Activated CD8-positive, alpha-beta memory T cell treated with anti-CD3 and anti-CD28 coated beads, Interleukin-2, amount 50 U/mL, for 24 hours (primary cell): Measurements from ENCODE around the gene PRR23C.
"Not testable (repeated sequence)": the region's sequence is repeated elsewhere in the genome, so short reads cannot be mapped to it uniquely, and the experiment has no call there.

Experiments used
- DNase-seq: peaks from one replicate; pipeline ENCODE4 v3.0.0-alpha.2; 2020; ENCODE audit errors: extremely low read depth

The PRR23C gene

DNA sequence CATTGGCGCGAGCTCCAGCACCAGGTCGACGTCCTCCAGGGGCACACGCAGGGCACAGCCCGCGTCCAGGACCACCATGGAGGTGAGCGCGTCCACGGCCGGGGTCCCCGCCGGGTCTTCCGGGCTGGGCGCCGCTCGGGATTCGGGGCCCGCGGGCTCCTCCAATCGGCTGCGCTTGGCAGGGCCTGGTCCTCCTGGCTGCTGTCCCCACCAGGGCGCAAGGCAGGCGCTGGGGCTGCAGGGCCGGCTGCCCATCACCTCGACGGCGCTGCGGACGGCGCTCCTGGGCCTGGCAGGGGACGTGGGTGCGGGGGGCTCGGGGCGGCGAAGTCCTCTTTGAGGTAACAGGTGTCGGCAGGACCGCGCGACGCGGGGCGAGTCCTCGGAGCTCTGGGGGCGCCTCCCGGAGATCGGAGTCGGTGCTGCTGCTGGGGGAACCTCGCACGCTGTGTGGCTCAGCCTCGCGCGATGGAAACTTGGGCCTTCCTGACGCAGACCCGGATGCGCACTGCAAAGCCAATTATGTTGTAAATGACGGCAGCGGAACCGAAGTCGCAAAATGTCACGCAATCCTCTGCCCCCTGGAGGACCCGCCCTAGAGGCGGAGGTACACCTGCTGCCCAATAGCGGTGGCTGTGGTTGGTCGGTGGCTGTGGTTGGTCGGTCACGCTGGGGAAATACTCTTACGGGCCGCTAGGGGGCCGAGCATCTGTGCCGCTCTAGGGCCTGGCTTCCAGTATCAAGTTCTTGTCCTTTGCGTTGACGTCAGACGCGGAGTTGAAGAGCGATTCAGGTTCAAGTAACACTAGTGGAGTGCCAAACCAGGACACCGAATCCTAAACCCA lies at the start of gene PRR23C:
Gene PRR23C (minus strand): TSS at position 527 of the 845 bp plus-strand sequence. CDS start 272 bp downstream, at position 255.
- no peak for DNase-seq

DNA sequence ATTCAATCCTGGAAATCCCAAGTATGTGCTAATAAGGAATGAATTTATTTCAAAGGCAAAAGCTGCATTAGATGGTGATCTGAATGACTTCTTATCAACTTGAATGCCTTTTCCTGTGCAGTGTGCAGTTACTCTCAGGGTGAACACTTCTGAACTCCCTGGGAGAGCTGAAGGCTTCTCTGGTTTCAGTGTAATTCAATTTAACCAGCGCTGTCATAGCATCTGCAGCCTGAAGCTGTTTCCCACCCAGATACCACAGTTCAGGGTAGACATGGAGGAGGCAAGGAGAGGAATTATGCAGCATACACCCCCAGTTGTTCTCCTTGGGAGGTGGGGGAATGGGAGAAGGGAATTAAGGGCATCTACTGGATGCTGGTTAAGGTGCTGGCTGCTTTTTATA lies 49.1 kb upstream of the PRR23C start:
- DNase-seq, result no peak

DNA sequence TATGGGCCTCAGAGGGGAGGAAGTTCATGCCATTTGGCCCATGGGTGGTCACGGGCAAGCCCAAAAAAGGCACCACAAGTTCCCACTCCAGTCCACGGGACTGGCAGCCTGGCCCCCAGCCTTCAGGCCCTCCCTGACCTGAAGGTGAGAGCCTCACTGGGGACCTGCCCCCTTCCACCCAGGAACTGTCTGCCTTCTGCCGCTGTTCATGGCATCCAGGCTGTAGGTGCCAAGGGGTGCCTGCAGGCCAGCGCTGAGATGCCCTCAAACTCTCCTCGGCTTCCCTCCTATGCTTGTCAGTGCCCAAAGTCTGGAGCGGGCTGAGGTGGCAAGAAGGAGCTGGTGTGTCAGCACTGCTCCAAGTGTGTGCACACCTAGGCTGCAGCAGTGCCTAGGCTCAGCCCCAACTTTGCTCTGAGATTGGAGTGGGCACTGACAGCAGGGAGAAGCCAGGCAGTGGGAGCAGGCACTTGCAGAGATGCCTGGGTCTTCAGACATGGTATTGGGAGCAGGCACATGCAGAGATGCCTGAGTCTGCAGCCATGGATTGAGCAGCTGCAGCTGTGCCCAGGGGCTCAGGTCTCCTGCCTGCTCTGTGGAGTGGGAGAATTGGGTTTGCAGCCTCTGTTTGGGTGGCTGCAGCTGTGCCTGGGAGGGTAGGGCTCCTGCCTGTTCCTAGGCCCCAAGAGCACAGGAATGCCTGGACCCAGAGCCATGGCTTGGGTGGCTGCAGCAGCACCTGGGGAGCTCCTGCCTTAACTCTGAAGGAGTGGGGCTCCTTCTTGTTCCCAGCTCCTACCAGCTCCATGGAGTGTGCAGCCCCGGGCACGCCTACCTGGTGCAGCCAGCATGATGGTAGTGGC lies 44.0 kb upstream of the PRR23C start:
- DNase-seq, result no peak

DNA sequence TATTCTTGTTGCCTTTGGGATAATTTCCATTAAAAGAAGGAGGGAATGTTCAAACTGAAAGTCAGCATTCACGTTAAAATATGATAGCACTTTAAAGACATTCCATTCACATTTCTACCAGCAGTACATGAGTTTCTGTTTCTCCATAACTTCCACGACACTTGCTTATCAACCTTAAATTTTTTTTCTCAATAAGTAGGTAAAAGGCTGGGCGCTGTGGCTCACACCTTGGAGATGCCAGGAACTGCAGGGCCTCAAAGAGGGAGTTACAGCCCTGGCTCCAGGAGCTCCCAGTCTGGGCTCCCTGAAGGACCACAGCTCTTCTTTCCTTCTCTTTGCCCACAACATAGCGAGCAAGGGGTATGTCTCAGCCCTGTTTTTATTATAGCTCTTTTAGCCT lies 42.9 kb upstream of the PRR23C start:
- DNase-seq, result no peak

DNA sequence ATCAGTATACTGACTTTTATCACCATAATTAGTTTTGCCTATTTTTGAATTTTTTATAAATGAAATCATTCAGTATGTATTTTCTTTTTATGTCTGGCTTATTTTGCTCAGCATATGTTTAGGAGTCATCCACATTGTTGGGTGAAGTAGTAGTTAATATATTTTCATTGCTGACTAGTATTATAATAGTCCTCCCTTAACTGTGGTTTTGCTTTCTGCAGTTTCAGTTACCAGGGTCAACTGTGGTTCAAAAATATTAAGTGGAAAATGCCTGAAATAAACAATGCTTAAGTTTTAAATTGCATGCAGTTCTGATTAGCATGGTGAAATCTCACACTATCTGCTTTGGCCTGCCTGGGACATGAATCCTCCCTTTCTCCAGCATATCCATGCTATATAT lies 39.5 kb upstream of the PRR23C start:
- no peak for DNase-seq

DNA sequence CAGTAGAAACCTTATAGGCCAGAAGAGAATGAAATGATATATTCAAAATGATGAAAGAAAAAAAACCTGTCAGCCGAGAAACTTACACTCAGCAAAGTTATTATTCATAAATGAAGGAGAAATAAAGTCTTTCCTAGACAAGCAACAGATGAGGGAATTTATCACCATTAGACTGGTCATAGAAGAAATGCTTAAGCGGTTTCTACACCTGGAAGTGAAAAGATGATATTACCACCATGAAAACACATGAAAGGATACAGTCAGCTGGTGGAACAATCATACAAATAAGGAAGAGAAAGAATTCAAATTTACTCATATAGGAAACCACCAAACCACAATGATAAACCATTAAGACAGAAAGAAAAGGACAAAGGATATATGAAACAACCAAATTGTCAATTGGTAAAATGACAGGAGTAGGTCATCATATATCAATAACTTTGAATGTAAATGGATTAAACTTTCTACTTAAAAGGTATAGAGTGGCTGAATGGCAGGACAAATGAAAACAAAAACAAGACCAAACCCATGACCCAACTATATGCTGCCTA lies 29.9 kb upstream of the PRR23C start:
- no peak for DNase-seq

DNA sequence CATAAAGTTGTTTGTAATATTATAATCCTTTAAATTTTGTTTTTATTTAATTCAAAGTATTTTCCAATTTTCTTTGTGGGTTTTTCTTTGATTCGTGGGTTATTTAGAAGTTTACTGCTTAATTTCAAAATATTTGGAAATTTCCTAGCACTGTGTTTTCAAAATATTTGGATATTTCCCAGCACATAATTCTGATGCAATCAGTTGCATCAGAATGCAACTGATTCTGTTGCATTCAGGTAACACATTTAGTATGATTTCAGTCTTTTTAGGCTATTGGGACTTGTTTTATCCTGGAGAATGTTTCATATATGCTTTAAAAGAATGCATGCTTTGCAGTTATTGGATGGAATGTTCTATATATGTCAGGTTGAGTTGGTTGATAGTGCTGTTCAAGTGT lies 18.2 kb upstream of the PRR23C start:
- DNase-seq, result no peak

DNA sequence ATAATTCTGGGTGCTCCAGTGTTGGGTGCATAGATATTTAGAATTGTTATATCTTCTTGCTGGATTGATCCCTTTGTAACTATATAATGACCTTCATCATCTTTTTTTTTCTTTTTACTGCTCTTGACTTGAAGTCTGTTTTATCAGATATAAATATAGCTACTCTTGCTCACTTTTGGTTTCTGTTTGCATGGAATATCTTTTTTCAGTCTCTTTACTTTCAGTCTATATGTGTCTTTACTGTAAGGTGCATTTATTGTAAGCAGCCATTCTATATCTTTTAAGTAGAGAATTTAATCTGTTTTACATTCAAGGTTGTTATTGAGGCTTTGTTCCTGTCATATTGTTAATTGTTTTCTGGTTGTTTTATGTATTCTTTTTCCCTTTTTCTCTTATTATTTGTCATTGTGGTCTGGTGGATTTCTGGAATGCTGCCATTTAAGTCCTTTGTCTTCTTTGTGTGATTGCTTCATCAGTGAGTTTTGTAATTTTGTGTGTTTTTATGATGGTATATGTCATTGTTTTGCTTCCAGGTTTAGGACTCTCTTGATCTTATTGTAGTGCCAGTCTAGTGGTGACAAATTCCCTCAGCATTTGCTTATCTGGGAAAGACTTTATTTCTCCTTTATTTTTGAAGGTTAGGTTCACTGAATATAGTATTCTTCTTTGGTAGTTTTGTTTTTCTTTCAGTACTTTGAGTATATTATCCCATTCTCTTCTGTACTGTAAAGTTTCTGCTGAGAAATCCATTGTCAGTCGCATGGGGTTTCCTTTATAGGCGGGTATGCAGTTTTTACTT lies 8.3 kb upstream of the PRR23C start:
- DNase-seq, result no peak

DNA sequence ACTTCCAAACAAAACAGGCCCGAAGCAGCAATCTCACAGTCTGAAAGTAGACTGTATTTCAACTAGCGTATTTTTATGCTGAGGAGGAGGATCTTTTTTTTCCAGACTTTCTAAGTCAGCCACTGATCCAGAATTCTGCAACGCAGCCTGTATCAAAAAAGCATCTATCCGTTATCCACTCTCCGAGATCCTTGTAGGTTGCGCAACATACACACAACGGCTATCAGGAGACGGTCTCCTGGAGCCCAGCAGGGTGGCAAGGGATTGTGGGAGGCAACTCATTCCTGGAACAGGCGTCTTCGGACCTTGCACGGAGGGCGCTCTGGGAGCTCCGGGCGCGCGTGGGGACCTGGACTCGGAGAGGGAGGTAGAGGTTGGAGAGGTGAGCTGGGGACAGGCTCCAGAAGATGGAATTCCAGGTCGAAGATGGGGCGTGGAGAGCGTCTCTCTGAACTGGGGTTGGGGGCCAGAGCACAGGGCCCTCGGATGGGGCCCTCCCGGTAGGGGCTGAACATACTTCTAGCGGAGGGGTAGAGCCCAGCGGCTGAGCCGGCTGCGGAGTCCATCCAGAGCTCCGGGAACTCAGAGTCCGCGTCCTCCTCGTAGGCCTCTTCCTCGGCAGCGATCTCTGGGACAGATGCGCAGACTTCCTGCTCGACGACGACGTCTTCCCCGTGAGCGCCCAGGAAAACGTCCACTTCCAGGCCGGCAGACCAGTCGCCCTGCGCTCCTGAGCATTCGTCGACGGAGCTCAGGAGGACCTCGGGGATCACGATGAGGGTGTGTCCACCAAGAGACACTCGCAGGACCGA lies 932 bp downstream of the PRR23C start:
- DNase-seq, result no peak

DNA sequence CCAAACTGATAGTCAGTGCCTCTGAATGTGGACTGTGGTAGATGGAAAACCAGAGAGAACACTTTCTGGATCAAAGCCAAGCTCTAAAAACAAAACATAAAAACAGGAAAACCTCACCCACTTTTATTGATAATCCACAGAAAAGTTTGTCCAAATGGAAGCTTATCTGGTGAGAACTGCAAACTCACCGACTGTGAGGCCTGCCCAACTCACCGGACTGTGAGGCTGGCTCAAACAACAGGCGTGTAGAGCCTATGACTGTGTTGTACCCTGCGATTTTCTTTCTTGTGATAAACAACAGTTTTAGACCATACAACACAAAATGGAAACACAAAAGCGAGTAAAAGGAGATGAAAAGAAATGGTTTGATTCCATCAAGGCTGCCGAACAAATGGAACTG lies 7.2 kb downstream of the PRR23C start:
- no peak for DNase-seq

DNA sequence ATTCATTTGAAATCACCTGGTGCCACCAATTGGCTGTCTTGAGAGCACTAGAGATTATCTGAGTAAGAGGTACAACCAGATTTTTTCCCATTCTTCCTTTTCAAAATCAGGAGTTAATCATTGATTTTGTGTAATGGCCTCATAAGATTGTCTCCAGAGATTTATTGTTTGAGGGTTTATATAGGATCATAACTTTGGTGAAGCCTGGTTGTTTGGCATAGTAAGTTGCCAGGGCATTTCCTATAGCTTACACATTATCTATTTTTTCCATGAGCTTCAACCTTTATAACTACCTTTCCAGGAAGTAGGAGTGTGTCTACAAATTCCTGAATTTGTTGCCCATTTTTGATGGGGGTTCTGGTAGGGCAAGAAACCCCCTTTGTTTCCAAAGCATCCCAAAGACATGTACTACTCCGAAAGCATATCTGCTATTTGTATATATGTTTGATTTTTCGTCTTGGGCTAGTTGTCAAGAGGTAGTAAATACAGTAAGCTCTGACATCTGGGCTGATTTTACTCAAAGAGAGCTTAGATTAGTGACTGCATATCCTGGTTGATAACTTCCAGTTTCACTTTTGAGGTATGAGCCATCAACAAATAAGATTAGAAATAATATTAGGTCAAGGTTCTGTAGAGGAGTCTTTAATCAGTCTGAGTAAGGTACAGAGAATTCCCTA lies 12.2 kb downstream of the PRR23C start:
- no peak for DNase-seq

DNA sequence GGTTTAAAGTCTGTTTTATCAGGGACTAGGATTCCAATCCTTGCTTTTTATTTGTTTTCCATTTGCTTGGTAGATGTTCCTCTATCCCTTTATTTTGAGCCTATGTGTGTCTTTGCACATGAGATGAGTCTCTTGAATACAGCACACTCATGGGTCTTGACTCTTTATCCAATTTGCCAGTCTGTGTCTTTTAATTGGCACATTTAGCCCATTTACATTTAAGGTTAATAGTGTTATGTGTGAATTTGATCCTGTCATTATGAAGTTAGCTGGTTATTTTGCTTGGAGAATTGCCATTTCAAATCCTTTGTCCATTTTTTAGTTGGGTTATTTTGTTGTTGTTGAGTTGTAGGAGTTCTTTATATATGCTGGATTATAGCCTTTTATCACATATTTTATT lies 14.1 kb downstream of the PRR23C start:
- not testable (repeated sequence) for DNase-seq

DNA sequence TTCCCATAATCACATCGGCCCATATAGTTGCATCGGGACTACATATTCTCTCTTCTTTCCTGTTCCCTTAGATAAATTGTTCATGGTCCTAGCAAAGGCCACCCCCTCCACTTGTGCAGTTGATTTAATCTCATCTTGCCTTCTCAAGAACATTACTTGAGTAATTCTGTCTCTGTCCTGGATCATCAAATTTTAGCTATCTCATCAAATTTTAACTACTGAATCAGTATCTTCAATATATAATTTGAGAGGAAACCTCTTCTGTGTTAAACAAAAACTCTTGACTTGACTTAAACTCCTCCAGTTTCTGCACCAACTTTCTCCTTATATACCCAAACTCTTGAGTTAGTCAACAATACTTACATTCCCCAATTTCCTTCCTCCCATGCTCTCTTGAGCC lies 19.7 kb downstream of the PRR23C start:
- no peak for DNase-seq

DNA sequence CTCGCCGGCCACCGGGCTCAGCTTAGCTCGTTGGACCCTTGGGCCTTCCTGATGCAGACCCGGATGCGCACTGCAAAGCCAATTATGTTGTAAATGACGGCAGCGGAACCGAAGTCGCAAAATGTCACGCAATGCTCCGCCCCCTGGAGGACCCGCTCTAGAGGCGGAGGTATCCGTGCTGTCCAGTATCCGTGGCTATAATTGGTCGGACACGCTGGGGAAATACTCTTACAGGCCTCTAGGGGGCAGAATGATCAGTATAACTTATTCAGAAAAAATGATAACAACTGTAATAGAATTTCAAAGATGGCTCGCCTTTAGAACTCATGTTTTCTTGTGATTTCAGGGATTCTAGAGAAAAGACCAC lies 23.8 kb downstream of the PRR23C start, which contains the start of gene PRR23B:
Gene PRR23B (minus strand): TSS at position 59 of the 367 bp plus-strand sequence. CDS start 265 bp downstream, outside the sequence.
- no peak for DNase-seq

DNA sequence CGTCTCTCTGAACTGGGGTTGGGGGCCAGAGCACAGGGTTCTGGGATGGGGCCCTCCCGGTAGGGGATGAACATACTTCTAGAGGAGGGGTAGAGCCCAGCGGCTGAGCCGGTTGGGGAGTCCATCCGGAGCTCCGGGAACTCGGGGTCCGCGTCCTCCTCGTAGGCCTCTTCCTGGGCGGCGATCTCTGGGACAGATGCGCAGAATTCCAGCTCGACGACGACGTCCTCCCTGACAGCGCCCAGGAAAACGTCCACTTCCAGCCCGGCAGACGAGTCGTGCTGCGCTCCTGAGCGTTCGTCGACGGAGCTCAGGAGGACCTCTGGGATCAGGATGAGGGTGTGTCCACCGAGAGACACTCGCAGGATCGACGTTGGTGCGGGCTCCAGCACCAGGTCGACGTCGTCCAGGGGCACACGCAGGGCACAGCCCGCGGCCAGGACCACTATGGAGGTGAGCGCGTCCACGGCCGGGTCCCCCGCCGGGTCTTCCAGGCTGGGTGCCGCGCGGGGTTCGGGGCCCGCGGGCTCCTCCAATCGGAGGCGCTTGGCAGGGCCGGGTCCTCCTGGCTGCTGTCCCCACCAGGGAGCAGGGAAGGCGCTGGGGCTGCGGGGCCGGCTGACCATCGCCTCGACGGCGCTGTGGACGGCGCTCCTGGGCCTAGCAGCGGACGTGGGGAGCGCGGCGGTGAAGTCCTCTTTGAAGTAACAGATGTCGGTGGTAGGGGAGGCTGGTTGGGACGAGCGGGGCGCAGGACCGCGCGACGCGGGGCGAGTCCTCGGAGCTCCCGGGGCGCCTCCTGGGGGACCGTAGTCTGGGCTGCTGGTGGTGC lies 24.4 kb downstream of the PRR23C start:
- DNase-seq, result no peak

DNA sequence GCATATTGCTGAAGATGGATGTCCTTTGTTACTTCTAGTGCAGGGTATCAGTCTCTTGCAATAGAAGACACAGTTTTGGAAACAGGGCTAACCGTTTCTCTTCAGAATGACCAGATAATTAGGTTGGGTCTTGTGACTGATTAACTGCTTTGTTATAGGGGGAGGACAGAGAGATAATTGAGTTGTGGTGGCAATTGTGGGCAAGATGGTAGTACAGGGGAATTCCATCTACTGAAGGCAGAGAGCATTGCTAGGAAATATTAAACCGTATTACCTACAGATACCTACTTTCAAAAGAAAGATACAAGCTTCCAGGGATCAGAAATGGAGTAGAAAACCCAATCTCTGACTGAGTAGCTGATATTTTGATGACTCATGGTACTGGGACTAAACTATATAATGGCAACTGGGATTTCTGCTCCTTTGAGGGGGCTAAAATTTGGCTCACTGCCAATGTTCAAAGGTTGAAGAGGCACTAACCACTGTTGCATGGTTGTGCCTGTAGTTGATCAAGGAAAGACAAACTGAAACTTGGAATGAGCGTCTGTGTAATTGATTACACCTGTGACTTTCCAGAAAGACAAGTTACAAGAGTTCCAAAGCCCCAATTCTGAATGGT lies 28.2 kb downstream of the PRR23C start:
- no peak for DNase-seq

DNA sequence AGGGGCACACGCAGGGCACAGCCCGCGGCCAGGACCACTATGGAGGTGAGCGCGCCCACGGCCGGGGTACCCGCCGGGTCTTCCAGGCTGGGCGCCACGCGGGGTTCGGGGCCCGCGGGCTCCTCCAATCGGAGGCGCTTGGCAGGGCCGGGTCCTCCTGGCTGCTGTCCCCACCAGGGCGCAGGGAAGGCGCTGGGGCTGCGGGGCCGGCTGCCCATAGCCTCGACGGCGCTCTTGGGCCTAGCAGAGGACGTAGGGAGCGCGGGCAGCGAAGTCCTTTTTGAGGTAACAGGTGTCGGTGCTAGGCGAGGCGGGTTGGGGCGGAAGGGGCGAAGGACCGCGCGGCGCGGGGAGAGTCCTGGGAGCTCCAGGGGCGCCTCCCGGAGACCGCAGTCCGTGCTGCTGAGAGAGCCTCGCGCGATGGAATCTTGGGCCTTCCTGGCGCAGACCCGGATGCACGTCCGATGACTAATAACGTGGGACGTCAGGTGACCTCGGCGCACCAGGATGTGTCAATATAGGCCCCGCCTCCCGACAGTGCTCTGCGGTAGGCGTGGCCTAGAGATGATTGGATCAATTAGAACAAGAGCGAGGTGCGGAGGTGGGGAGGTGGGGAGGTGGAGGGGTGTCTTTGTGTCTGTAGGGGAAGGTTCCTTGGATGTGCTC lies 38.5 kb downstream of the PRR23C start, which contains the start of gene PRR23A:
Gene PRR23A (minus strand): TSS at position 218 of the 666 bp plus-strand sequence. CDS start 0 bp downstream, at position 218.
- no peak for DNase-seq

DNA sequence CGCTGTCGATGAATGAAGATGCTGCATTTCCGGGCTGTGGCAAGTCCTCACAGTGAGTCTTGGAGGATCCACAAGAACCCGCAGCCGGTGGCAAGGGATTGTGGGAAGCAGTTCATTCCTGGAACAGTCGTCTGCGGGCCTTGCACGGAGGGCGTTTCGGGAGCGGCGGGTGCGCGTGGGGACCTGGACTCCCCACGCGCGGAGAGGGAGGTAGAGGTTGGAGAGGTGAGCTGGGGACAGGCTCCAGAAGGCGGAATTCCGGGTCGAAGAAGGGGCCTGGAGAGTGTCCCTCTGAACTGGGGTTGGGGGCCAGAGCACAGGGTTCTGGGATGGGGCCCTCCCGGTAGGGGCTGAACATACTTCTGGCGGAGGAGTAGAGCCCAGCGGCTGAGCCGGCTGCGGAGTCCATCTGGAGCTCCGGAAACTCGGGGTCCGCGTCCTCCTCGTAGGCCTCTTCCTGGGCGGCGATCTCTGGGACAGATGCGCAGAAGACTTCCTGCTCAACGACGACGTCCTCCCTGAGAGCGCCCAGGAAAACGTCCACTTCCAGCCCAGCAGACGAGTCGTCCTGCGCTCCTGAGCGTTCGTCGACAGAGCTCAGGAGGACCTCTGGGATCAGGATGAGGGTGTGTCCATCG lies 39.2 kb downstream of the PRR23C start:
- DNase-seq, result no peak
